GM18520 (cell line): ENCODE results near the gene METTL9.
"Not testable (repeated sequence)": the region's sequence is repeated elsewhere in the genome, so short reads cannot be mapped to it uniquely, and the experiment has no call there.

ENCODE experiments used
- ATAC-seq: cut with Tn5 transposase; IDR thresholded peaks from one replicate; pipeline ENCODE4 v1.9.1; 2021; ENCODE audit not compliant: unreplicated experiment

The METTL9 gene

DNA sequence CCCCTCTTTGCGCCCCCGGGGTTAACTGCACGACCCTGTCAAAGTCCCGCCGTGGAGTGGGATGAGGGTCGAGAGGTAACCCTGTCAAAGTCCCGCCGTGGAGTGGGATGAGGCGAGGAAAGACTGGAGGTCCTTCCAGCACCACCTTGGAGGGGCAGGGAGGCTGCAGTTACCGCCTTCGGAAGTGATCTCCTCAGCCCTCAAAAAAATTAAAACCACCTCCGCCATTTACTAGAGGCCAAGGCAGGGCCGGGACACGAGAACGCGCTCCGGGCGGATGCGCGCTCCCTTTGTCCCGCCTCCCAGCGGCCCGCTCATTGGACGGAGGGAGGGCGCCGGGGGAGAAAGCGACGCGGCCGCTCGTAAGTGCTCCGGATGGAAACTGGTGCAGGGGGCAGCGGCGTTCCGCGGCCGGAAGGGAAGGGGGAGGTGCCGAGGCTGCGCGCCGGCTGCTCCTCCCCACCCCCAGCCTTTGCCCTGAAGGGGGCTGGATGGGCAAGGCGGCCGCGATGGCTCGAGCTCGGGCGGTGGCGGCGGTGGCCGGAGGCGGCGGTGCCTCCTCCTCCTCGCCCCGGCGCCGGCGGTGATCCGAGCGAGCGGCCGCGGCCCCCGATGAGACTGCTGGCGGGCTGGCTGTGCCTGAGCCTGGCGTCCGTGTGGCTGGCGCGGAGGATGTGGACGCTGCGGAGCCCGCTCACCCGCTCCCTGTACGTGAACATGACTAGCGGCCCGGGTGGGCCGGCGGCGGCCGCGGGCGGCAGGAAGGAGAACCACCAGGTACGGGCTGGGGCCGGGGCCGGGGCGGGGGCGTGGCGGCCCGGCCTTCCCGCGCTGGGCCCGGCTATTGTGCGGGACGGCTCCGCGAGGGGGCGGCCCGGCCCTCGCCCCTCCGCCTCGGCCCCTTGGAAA, at the start of gene METTL9:
Gene METTL9 (plus strand): TSS at position 456 of the 909 bp plus-strand sequence. CDS start 157 bp downstream, at position 613.
- ATAC-seq = peak; percentile 83

DNA sequence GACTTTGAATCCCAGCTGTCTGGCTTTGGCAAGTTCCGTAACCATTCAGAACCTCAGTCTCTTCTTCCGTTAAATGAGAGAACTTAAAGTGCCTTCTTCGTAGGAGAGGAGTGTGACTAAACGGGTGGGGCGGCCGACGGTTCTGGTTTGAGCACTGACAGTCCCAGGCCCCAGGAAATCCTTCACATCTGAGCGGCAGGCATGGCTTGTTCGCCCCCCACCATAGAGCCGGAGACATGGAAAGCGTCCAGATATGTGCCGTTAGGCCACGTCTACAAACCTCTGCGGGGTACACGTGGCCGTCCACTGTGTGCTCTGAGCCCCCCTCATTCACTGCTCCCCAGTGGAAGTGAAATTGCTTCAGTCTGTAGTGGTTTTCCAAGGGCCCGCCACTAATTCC, 49.4 kb upstream of the METTL9 start:
- not testable (repeated sequence) for ATAC-seq

- not testable (repeated sequence) for ATAC-seq
Measured at GRCh38 chr16:21550435-21550834, 48.9 kb upstream of the METTL9 start.

DNA sequence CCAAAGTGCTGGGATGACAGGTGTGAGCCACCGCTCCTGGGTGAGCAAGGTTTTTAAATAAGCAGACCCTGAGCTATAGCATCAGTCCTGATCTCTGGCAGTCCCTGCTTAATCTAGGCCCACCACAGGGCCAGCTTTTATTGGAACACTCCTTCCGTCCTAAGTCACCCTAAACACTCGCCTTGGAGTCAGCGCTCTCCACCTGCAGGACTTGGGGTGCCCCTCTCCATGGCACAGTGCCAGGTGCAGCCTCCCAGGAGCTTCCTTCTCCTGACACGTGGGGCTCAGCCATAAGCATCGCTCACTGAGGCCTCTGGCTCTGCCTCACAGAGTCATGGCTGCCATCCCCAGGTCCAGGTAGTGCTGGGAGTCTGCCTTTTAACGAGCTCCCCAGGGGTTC, 48.3 kb upstream of the METTL9 start:
- not testable (repeated sequence) for ATAC-seq

DNA sequence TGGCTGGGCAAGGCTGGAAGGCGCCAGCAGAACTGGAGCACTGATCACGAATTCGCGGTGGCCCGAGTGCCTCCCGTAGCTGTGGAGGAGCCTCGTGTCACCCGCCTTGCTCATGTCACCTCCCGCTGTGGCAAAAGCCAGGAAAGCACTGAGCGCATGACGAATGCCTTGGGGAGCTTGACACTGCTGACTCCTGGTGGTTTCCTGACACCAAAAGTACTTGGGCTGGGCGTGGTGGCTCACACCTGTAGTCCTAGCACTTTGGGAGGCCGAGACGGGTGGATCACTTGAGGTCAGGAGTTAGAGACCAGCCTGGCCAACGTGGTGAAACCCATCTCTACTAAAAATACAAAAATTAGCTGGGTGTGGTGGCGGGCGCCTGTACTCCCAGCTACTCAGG, 47.8 kb upstream of the METTL9 start:
- not testable (repeated sequence) for ATAC-seq

DNA sequence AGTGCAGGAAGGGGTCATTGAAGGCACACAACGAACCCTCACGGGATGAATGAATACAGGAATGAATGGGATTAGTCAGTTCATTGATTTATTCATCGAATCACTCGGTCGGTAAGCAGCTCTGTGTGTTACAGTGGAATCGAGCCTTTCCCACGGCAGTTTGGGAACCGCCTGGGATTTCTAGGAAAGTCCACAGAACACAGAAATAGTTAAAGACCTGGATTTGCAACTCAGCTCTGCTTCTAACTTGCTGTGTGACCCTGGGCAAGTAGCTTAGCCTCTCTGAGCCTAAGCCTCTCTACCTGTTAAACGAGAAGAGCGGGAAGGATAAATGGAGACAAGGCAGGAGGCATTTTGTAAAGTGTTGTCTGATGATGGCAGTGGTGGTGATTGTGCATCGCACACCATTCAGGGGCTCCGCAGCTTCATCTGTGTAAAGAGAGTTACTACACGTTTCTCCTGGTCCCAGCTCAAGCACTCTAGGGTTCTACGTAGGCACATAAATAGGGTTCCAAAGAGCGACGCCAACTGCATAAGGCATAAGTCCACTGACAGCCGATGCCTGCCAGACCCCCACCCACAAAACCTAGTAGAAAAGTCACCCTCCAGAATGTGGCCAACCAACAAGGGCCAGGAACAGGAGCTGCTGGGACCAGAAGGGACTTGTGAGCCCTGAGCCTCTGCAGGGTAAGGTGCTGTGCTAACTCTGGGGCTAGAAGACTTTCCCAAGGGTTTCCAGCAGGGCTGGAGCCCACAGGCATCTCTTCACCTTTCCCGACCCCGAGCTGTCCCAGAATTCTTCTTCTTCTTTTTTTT, 45.7 kb upstream of the METTL9 start:
- not testable (repeated sequence) for ATAC-seq

GRCh38 chr16:21554795-21555585, 44.4 kb upstream of the METTL9 start:
- ATAC-seq = peak; percentile 96

- not testable (repeated sequence) for ATAC-seq
Measured at GRCh38 chr16:21555621-21556020, 43.8 kb upstream of the METTL9 start.

DNA sequence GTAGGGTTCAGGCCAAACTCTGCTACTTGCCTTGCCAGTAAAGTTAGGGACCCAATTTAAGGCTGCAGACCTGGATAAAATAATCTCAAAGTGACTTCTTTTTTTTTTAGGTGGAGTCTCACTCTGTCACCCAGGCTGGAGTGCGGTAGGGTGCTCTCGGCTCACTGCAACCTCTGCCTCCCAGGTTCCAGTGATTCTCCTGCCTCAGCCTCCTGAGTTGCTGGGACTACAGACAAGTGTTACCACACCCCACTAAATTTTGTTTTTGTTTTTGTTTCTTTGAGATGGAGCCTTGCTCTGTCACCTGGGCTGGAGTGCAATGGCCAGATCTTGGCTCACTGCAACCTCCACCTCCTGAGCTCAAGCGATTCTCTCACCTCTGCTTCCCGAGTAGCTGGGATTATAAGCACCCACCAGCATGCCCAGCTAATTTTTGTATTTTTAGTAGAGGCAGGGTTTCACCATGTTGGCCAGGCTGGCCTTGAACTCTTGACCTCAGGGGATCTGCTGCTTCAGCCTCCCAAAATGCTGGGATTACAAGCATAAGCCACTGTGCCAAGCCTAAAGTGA, 43.3 kb upstream of the METTL9 start:
- not testable (repeated sequence) for ATAC-seq

- not testable (repeated sequence) for ATAC-seq
Measured at GRCh38 chr16:21556651-21557241, 42.6 kb upstream of the METTL9 start.

DNA sequence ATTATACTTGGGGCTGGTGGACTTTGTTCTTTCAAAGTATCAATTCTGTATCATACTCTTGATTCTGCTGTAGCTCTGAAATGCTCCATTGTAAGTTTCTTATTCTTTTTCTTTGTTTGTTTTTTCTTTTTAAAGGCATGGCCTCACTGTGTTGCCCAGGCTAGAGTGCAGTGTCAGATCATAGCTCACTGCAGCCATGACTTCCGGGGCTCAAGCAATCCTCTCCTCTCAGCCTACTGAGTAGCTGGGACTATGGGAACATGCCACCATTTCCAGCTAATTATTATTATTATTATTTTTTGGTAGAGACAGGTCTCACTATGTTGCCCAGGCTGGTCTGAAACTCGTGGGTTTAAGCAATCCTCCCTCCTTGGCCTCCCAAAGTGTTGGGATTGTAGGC, 38.9 kb upstream of the METTL9 start:
- ATAC-seq = no peak

DNA sequence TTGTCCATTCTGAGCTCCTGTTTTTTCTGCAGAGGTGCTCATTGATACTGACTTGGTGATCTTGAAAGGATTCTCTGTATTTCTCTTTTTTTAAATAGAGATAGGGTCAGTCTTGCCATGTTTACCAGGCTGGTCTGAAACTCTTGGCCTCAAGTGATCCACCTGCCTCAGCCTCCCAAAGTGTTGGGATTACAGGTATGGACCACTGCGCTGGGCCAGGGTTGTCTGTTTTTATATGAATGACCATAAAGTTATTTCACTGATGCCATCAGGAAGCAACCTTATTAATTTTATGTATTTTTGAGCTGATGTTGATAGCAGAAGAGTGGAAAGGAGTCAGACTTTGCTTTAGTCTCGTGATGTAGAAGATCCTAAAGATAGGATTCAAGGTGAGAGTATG, 35.7 kb upstream of the METTL9 start:
- no peak for ATAC-seq

- ATAC-seq = not testable (repeated sequence)
Measured at GRCh38 chr16:21564367-21564766, 35.0 kb upstream of the METTL9 start.

DNA sequence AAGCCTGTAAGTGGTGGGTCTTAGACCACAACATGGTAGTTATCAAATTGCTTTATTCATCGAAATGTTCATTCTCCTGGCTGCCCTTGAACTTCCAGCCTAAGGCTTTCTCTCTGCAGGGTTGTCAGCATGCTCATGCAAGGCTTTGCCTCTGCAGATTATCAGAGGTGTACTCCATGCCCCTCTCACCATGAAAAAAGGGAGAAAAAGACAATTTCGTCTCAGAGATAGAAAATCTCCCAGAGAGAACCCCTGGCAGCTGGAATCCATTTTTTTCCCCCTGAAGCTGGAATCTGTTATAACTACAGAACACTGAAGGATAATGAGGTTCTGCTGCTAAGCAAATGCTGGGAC, 33.9 kb upstream of the METTL9 start:
- no peak for ATAC-seq

DNA sequence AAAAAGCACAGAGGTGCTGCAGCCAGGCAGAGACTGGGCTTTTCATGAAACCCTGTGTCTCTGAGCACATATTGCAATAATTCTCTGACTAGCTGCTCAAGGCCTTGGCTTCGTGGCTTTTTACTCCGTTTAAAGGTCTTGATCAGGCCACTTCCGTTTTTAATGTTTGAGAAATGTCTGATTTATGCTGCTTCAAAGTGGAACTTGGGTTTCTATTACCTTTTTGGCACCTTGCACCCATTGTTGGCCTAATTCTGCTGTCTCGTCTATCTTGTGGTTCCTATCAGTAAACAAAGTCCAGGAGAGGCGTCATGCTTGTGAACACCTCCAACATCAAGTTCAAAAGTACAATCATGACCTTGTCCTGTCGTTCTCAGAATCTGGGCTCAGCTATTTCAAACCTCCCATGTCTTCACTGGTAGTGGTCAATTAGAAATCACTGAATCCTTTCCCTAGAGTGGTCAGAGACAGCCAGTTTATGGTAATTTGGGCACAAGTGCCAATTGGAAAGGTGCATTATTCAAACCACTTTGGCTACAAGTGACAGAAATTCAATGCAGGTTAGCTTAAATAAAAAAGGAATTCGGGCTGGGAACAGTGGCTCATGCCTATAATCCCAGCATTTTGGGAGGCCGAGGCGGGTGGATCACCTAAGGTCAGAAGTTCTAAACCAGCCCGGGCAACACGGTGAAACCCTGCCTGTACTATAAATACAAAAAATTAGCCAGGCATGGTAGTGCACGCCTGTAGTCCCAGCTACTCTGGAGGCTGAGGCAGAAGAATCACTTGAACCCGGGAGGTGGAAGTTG, 33.3 kb upstream of the METTL9 start:
- ATAC-seq = no peak

GRCh38 chr16:21566891-21567414, 32.4 kb upstream of the METTL9 start:
- no peak for ATAC-seq

DNA sequence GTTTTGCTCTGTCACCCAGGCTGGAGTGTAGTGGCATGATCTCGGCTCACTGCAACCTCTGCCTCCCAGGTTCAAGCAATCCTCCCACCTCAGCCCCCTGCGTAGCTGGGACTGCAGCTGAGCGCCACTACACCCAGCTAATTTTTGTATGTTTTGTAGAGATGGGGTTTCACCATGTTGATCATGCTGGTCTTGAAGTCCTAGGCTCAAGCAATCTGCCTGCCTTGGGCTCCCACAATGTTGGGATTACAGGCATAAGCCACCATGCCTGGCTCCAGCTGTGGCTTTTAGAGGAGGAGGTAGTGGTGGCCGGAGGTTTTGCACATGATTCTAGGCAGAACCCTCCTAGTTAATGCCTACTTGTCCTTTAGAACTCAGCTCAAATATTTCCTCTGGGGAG, 31.9 kb upstream of the METTL9 start:
- not testable (repeated sequence) for ATAC-seq

- no peak for ATAC-seq
Measured at GRCh38 chr16:21568502-21569189, 30.7 kb upstream of the METTL9 start.

GRCh38 chr16:21570676-21571017, 28.7 kb upstream of the METTL9 start:
- no peak for ATAC-seq
